GM12864 (cell line): ENCODE results near the gene MBD1.

Experiments
- DNase-seq: peaks from one replicate; pipeline ENCODE4 v3.0.0-alpha.2; 2011; ENCODE audit warnings: low read depth
- H3K4me3 ChIP-seq: 2 replicates; pipeline ENCODE4 v1.5.1; 2011; ENCODE audit warnings: mild to moderate bottlenecking, low read depth, low read length, control low read depth
- CTCF ChIP-seq: IDR thresholded peaks from 2 replicates; pipeline ENCODE4 v1.5.1; 2011; ENCODE audit warnings: low read depth, mild to moderate bottlenecking, moderate library complexity, low read length, control low read depth, inconsistent platforms; ENCODE audit errors: missing control alignments

MBD1 gene

GRCh38 chr18:50277942-50278341, 3.4 kb downstream of the MBD1 start:
- H3K4me3 ChIP-seq, result no peak overlapping the region
- no peak for DNase-seq
- TF ChIP-seq CTCF, result no peak

- no peak for TF ChIP-seq CTCF
- H3K4me3 ChIP-seq, result no peak overlapping the region
- DNase-seq, result no peak
Observed at GRCh38 chr18:50276452-50276851, 4.9 kb downstream of the MBD1 start.

- H3K4me3 ChIP-seq, result no peak overlapping the region
- TF ChIP-seq CTCF, result no peak
- no peak for DNase-seq
Observed at GRCh38 chr18:50275503-50276036, 5.8 kb downstream of the MBD1 start.

GRCh38 chr18:50274941-50275340, 6.4 kb downstream of the MBD1 start:
- no peak for DNase-seq
- H3K4me3 ChIP-seq, result no peak overlapping the region
- TF ChIP-seq CTCF, result no peak

DNA sequence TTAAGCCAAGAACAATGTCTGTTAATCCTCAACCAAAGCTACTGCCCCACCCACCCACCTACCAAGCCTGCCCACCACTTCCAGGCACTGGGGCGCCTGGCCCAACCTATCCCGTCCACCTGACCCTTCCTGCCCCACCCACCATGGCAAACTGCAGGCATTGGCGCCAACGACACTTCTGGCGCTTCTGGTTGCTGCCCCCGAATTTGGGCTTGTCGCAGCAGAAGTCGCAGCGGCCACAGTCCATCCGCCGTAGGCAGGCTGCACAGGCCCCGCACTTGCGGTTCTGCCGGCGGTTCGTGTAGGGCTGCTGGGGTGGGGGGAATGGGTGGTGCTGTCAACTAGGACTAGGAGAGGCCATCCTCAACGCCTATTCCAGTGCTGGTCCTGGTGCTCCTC, 7.3 kb downstream of the MBD1 start:
- TF ChIP-seq CTCF, result no peak
- no peak overlapping the region for H3K4me3 ChIP-seq
- no peak for DNase-seq

DNA sequence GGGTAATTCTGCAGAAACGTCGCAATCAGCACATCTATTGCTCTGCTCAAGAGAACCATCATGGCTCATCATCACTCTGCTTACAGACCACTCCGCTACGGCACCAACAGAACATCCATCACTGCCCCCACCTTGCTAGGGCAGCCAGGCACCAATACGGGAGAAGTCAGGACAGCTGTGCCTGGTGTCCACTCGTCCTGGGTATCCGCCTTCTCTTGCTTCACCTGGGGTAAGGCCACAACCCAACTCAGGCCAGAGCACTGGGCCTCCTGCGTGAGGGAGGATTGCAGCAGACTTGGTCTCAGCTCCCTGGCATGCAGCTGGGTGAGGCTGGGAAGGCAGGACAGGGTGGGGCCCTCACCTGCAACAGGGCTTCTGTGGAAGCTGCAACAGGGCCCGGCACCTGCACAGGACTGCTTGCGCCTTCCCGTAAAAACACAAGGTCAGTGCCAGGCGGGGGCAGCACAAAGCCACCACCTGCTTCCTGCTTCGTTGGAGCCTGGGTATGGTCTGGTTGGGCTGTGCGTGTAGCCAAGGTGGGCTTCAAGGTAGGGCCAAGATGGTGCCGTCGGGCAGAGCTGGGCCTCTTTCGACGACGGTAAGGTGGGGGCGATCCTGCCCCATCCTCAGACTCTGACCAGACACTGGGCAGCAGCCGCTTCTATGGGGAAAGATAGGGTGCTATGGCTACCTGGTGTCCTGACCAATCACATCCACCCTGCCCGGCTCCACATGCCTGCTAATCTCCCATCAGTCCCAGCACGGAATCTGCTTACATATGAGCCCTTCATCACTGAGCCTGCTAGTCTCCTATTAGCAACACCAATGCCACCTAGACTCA, 7.9 kb downstream of the MBD1 start:
- no peak overlapping the region for H3K4me3 ChIP-seq
- DNase-seq, result no peak
- no peak for TF ChIP-seq CTCF

GRCh38 chr18:50272568-50272967, 8.8 kb downstream of the MBD1 start:
- no peak for DNase-seq
- H3K4me3 ChIP-seq, result no peak overlapping the region
- TF ChIP-seq CTCF, result no peak
